HG03196 (cell line): Measurements from ENCODE around the gene NTNG1.

Experiments used
- ATAC-seq: cut with Tn5 transposase; IDR thresholded peaks from one replicate; pipeline ENCODE4 v1.9.1; 2021; ENCODE audit not compliant: unreplicated experiment

NTNG1 gene

GRCh38 chr1:107389410-107390396 is 248.9 kb downstream of the NTNG1 start:
- no peak for ATAC-seq

GRCh38 chr1:107394301-107394700 is 253.5 kb downstream of the NTNG1 start:
- ATAC-seq: no peak

DNA sequence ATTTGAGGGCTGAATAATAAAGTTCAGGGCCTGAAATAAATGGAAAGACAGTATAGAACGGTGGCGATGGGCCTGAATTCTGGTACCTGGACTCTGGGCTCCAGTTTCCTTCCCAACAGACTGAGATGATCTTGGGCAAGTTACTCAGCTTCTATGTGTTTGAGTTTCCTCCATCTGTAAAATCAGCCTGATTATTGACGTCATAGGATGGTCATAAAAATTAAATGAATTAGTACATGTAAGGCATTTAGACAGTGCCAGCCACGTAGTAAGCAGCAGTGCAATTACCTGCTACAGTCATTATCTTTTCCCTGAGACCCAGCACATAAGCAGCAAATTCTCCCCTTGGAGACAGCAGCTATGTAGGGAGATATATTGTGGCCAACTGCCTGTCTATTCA is 260.9 kb downstream of the NTNG1 start:
- ATAC-seq: no peak

- no peak for ATAC-seq
Measured at GRCh38 chr1:107404756-107405155, 263.9 kb downstream of the NTNG1 start.

- no peak for ATAC-seq
Measured at GRCh38 chr1:107405236-107405635, 264.4 kb downstream of the NTNG1 start.

- no peak for ATAC-seq
Measured at GRCh38 chr1:107407011-107407410, 266.2 kb downstream of the NTNG1 start.

GRCh38 chr1:107413546-107413945 is 272.7 kb downstream of the NTNG1 start:
- ATAC-seq: no peak

- no peak for ATAC-seq
Measured at GRCh38 chr1:107413951-107414350, 273.1 kb downstream of the NTNG1 start.

- ATAC-seq: no peak
Measured at GRCh38 chr1:107414550-107414949, 273.7 kb downstream of the NTNG1 start.

GRCh38 chr1:107415241-107415640 is 274.4 kb downstream of the NTNG1 start:
- no peak for ATAC-seq

DNA sequence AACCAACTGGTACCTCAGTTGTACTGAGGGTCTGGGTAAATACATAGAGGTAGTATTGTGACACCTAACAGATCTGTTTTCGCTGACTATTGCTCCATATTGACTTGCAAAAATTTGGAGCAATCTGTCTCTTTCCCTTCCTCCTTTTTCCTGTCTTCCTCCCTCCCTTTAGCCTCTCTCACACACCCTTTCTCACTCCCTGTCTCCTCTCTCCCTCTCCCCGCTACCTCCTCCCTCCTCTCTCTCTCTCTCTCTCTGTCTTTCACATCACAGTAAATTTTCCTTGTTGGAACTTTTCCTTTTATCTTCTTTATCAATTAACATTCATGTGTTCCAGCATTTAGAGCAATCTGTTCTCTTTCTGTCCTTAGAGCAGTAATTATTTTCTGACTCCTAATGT is 278.2 kb downstream of the NTNG1 start:
- ATAC-seq: no peak

GRCh38 chr1:107422901-107423300 is 282.1 kb downstream of the NTNG1 start:
- no peak for ATAC-seq

GRCh38 chr1:107430540-107431228 is 289.8 kb downstream of the NTNG1 start:
- ATAC-seq: no peak

GRCh38 chr1:107432108-107432507 is 291.3 kb downstream of the NTNG1 start:
- ATAC-seq: no peak

DNA sequence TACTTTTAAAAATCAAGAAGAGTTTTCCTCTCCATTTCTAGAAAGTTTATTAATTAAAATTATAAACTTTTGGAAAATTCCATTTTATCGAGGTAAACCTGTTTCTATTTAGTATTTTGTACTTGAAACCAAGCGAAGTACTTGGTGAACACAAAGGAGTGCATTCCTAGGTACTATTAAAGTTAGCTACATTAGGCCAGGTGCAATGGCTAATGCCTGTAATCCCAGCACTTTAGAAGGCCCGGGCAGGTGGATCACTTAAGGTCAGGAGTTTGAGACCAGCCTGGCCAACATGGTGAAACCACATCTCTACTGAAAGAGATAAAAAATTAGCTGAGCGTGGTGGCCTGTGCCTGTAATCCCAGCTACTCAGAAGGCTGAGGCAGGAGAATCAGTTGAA is 292.2 kb downstream of the NTNG1 start:
- ATAC-seq: no peak

GRCh38 chr1:107433635-107434360 is 293.0 kb downstream of the NTNG1 start:
- no peak for ATAC-seq

DNA sequence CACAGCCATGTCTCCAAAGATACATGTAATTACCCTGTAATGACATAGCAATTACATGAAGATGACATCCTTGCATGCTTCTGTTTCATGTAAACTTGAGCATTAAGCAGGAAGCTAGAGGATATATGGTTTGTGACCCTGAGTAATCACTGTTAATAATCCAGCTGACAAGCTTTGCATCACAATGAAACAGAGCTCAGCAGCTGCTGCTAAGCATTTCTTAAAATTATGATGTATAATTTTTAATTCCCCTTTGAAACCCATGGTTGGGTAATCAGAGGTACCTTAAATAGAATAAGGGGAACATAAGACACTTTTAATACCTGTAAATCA is 293.5 kb downstream of the NTNG1 start:
- no peak for ATAC-seq

- ATAC-seq: no peak
Measured at GRCh38 chr1:107436552-107437241, 295.9 kb downstream of the NTNG1 start.

- no peak for ATAC-seq
Measured at GRCh38 chr1:107439567-107439966, 298.7 kb downstream of the NTNG1 start.

DNA sequence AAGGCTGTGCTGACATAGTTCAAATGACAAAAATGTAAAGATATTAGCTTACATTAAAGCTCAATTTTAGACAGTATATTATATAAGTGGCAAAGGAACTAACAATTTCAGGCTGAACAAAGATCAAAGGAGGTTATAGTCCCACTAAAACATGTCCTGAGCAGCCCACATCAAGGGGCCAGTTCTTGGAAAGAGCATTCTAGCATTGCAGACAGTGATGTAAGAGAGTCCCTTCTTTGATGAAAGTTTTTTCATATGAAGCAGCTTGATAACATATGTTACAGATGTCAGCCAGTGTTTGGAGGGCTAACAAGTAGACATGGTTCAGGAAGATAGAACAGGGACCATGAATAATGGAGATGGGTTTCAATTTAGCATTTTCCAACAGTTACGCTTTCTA is 301.7 kb downstream of the NTNG1 start:
- ATAC-seq: no peak

- no peak for ATAC-seq
Measured at GRCh38 chr1:107443027-107443426, 302.2 kb downstream of the NTNG1 start.
